Loucy (cell line): ENCODE measurements around the gene RTL1.

ENCODE experiments used
- CTCF ChIP-seq: fragments of 200-600 bp; sonication (generic); conservative IDR thresholded peaks from 2 replicates; pipeline ENCODE4 v1.5.1; 2014; ENCODE audit warnings: mild to moderate bottlenecking, antibody characterized with exemption, low read length
- EZH2phosphoT487 ChIP-seq: fragments of 200-600 bp; IDR thresholded peaks from 2 replicates; pipeline ENCODE4 v1.6.1; 2018; ENCODE audit warnings: antibody characterized with exemption, mild to moderate bottlenecking, moderate library complexity, borderline replicate concordance

GRCh38 chr14:100892496-100893227 lies 10.9 kb downstream of the RTL1 start:
- TF ChIP-seq CTCF: no peak
- TF ChIP-seq EZH2phosphoT487: no peak
